Measurements from ENCODE around the gene MST1R. TPM values are rescaled to one million over a fixed set of nuclear protein-coding genes. Genes with fewer than 3 reads are reported as not detected.

The MST1R gene
- polyA plus RNA-seq, 2 of the 4 experiments (the other 2 are of a cell fraction) = 5.9 to 7.5 TPM

GRCh38 chr3:49877716-49878115, 26.0 kb downstream of the MST1R start:
- DNase-seq (ENCODE audit: low read depth in 1 of 2, low spot score in 1 of 2) = no peak

DNA sequence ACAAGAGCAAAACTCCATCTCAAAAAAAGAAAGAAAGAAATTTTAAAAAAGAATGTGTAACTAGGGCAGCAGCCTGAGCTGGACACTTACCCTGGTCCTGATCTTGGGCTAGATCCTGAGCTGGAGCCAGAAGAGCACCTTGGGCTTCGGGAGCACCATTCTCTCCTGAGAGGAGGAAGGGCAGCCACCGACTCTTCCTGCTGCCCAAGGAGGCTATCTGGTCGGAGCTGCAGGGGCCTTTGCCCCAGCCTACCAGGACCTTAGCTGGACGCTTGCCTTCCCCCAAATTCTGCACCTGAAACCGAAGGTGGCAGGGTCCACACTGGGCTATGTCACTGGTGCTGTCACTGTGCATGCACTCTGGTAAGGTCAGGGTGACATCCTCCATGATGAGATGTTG, 27.1 kb downstream of the MST1R start:
- ATAC-seq (no peak), DNase-seq (ENCODE audit: low read depth in 1 of 2, low spot score in 1 of 2) (no peak), FAIRE-seq (no peak)
- ChIA-PET POLR2A (no interaction called here), CTCF (interaction anchor here (1.4 to 4.5 kb wide), 2 partner anchors 9 to 37 kb away, joined by 4 to 23 read pairs; no protein-coding TSS in a partner anchor)
- H3K27ac ChIP-seq = no peak overlapping the region
- TF ChIP-seq ZFP36 (IDR thresholded peaks at IDR 0.05; ENCODE audit: borderline replicate concordance, partially characterized antibody) (no peak), JUNB (IDR thresholded peaks at IDR 0.05) (no peak), KDM1A (IDR thresholded peaks at IDR 0.05; ENCODE audit: low read depth) (no peak), CHD4 (IDR thresholded peaks at IDR 0.05; ENCODE audit: borderline replicate concordance) (no peak), EHF (CRISPR knock-in tag; IDR thresholded peaks at IDR 0.05) (no peak), ELK1 (IDR thresholded peaks at IDR 0.05; ENCODE audit: low read depth, low read length) (no peak), RAD21 (conservative IDR thresholded peaks at IDR 0.05 in 1 of 2, IDR thresholded peaks at IDR 0.05 in 1 of 2) (no peak), POLR2AphosphoS2 (conservative IDR thresholded peaks at IDR 0.05; ENCODE audit: low read length) (no peak), FOSL2 (IDR thresholded peaks at IDR 0.05) (no peak), FOSL2 (CRISPR knock-in tag; IDR thresholded peaks at IDR 0.05) (no peak), SREBF2 (IDR thresholded peaks at IDR 0.05) (no peak)
- TF ChIP-seq, protein P1, sequence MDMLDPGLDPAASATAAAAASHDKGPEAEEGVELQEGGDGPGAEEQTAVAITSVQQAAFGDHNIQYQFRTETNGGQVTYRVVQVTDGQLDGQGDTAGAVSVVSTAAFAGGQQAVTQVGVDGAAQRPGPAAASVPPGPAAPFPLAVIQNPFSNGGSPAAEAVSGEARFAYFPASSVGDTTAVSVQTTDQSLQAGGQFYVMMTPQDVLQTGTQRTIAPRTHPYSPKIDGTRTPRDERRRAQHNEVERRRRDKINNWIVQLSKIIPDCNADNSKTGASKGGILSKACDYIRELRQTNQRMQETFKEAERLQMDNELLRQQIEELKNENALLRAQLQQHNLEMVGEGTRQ (IDR thresholded peaks at IDR 0.05) = no peak
- TF ChIP-seq, protein P2, sequence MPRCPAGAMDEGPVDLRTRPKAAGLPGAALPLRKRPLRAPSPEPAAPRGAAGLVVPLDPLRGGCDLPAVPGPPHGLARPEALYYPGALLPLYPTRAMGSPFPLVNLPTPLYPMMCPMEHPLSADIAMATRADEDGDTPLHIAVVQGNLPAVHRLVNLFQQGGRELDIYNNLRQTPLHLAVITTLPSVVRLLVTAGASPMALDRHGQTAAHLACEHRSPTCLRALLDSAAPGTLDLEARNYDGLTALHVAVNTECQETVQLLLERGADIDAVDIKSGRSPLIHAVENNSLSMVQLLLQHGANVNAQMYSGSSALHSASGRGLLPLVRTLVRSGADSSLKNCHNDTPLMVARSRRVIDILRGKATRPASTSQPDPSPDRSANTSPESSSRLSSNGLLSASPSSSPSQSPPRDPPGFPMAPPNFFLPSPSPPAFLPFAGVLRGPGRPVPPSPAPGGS (IDR thresholded peaks at IDR 0.05) = no peak
- no peak overlapping the region for H3K4me2 ChIP-seq
- H3K4me3 ChIP-seq = no peak overlapping the region
- 58% methylated on average over 2 of the region's 5 CpGs for WGBS (ENCODE audit: missing lambda C conversion rate)
- H3K9me3 ChIP-seq = no peaks in the 10 kb centered on the region
- H3K4me1 ChIP-seq = no peaks in the 10 kb centered on the region

More at GRCh38 chr3:49877716-49878115, 26.0 kb downstream of the MST1R start:
- Histone ChIP-seq H3K9me3 (no peaks in the 10 kb centered on the region), H3K27ac (no peak overlapping the region), H3K4me2 (no peak overlapping the region), H3K4me1 (no peaks in the 10 kb centered on the region), H3K4me3 (no peak overlapping the region)
- WGBS (ENCODE audit: missing lambda C conversion rate) = 89% methylated on average over 2 of the region's 2 CpGs
- FAIRE-seq = no peak
- POLR2A ChIA-PET = no interaction called here
- ATAC-seq = no peak
- CTCF ChIA-PET = interaction anchor here (1.3 to 4.5 kb wide), 3 partner anchors 28 to 338 kb away, joined by 3 to 23 read pairs (median 7); no protein-coding TSS in a partner anchor
- no peak for TF ChIP-seq TFCP2L1 (CRISPR knock-in tag; IDR thresholded peaks at IDR 0.05)
- TF ChIP-seq EP300 (IDR thresholded peaks at IDR 0.05) = no peak

GRCh38 chr3:49873623-49874022, 30.1 kb downstream of the MST1R start:
- peaks cover 6% of the 10 kb centered on the region; the same call in 1 of the 3 replicates for H3K4me1 ChIP-seq
- ATAC-seq (no peak), DNase-seq (ENCODE audit: low read depth in 1 of 2, low spot score in 1 of 2) (no peak), FAIRE-seq (no peak)
- no peak overlapping the region for H3K4me3 ChIP-seq
- no peak overlapping the region for H3K4me2 ChIP-seq
- no peaks in the 10 kb centered on the region for H3K9me3 ChIP-seq
- POLR2A ChIA-PET = no interaction called here
- 100% methylated on average over 1 of the region's 8 CpGs for WGBS (ENCODE audit: missing lambda C conversion rate)
- no peak overlapping the region for H3K27ac ChIP-seq
- TF ChIP-seq E2F6 (IDR thresholded peaks at IDR 0.05; ENCODE audit: borderline replicate concordance, low read depth) (no peak), PHF8 (IDR thresholded peaks at IDR 0.05; ENCODE audit: borderline replicate concordance, low read depth) (no peak), EHMT2 (IDR thresholded peaks at IDR 0.05; ENCODE audit: low read depth) (no peak), KDM1A (IDR thresholded peaks at IDR 0.05; ENCODE audit: low read depth) (no peak)
- CTCF ChIA-PET = interaction anchor here (1.2 to 1.3 kb wide), 2 partner anchors 33 to 72 kb away, joined by 4 read pairs; no protein-coding TSS in a partner anchor
